ENCODE results near the gene MED12L. TPM values are rescaled to one million over a fixed set of nuclear protein-coding genes. Genes with fewer than 3 reads are reported as not detected.

The MED12L gene
- total and polyA plus RNA-seq, 9 of the 15 experiments (the other 6 are each of a cell fraction or from before 2014, with no cell fraction given): not detected

DNA sequence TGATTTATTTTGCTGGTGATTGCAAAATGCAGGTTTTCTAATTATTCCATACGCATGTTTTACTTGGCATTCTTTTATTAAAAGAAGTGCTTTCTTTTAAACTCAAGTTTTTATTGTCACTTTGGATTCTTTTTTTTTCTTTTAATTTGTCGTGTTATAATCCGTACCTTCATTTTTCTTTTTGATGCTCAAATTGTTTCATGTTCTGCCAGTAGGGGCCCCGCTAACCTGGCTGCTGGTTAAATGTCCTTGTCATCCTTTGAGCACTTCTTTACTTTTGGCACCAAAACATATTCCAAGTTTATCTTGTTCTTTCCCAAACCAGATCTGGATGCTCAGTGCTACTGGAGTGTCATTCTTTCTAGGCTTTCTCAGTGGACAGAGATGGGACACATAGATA, 31.6 kb downstream of the MED12L start:
- no peaks in the 10 kb centered on the region for H3K79me2 ChIP-seq (ENCODE audit: control insufficient read depth, insufficient read depth, low read length)
- no peak overlapping the region for H3K27ac ChIP-seq (ENCODE audit: extremely low read depth, low read depth, low read length)
- in situ Hi-C loops (cut with MboI) (no loop called here), intact Hi-C loops (cut with micrococcal nuclease) (no loop called here)
- H3K4me2 ChIP-seq (ENCODE audit: insufficient read depth, low read length): no peak overlapping the region
- no peak overlapping the region for H3K9ac ChIP-seq (ENCODE audit: insufficient read depth in 1 of 2, low read depth in 2 of 2, low read length in 2 of 2)
- H4K20me1 ChIP-seq (replicated peaks; ENCODE audit: control insufficient read depth, insufficient read depth, low read length): no peaks in the 10 kb centered on the region
- H3K27me3 ChIP-seq (ENCODE audit: control insufficient read depth in 2 of 2, insufficient read depth in 2 of 2, low read length in 2 of 2): peaks cover 0 to 4% of the 10 kb centered on the region in 2 experiments; a peak in 2 of 5 replicates
- no peak overlapping the region for H3K4me3 ChIP-seq
- CTCF ChIA-PET (ENCODE audit: low intra/inter-chr PET ratio): no interaction called here
- H3K9me1 ChIP-seq (ENCODE audit: control insufficient read depth, insufficient read depth, low read length): no peaks in the 10 kb centered on the region
- 2% methylated on average over 4 of the region's 4 CpGs for WGBS (ENCODE audit: insufficient coverage, low coverage, missing lambda C conversion rate)
- H3K9me3 ChIP-seq (replicated peaks; ENCODE audit: control insufficient read depth, insufficient read depth, low read depth, low read length): no peaks in the 10 kb centered on the region
- ATAC-seq (no peak), FAIRE-seq (peak; percentile 49), DNase-seq (ENCODE audit: extremely low read depth in 1 of 4, low spot score in 3 of 4) (no peak)
- no peaks in the 10 kb centered on the region; a peak in 1 of 5 replicates for H3K4me1 ChIP-seq (replicated peaks in 1 of 2; ENCODE audit: control insufficient read depth in 2 of 2, insufficient read depth in 2 of 2, low read length in 2 of 2)
- no peaks in the 10 kb centered on the region for H3K36me3 ChIP-seq (ENCODE audit: control insufficient read depth, insufficient read depth, low read length)
- TF ChIP-seq, protein P1, sequence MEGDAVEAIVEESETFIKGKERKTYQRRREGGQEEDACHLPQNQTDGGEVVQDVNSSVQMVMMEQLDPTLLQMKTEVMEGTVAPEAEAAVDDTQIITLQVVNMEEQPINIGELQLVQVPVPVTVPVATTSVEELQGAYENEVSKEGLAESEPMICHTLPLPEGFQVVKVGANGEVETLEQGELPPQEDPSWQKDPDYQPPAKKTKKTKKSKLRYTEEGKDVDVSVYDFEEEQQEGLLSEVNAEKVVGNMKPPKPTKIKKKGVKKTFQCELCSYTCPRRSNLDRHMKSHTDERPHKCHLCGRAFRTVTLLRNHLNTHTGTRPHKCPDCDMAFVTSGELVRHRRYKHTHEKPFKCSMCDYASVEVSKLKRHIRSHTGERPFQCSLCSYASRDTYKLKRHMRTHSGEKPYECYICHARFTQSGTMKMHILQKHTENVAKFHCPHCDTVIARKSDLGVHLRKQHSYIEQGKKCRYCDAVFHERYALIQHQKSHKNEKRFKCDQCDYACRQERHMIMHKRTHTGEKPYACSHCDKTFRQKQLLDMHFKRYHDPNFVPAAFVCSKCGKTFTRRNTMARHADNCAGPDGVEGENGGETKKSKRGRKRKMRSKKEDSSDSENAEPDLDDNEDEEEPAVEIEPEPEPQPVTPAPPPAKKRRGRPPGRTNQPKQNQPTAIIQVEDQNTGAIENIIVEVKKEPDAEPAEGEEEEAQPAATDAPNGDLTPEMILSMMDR (IDR thresholded peaks at IDR 0.05 in 2 of 3, conservative IDR thresholded peaks at IDR 0.05 in 1 of 3; ENCODE audit: insufficient read depth in 2 of 3, low read depth in 1 of 3, low read length in 3 of 3): peak in 2 of 3 experiments; percentile 9 to 10; a peak in 1 of 6 replicates
- no peak for TF ChIP-seq YY1 (IDR thresholded peaks at IDR 0.05; ENCODE audit: borderline replicate concordance in 1 of 3, control insufficient read depth in 1 of 3, extremely low read depth in 1 of 3, insufficient read depth in 3 of 3, insufficient read length in 1 of 3, insufficient replicate concordance in 2 of 3, low read depth in 1 of 3, low read length in 2 of 3)
- no TSS peak for BruUV-seq (replicated peaks)
- POLR2A ChIA-PET: no interaction called here
- no peak overlapping the region for H2AFZ ChIP-seq (ENCODE audit: low read depth, low read length)

DNA sequence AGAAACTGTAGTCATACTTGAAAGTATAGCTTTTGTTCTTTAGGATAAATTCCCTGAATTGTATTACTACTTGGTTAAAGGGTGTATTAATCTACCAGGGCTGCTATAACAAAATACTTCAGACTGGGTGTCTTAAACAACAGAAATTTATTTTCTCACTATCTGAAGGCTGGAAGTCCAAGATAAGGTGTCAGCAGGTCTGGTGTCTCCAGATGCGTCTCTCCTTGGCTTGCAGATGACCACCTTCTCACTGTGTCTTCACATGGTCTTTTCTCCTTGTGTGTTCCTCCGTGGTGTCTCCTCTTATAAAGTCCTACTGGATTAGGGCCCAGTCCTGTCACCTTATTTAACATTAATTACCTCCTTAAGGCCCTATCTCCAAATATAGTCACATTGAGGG, 33.7 kb downstream of the MED12L start:
- in situ Hi-C loops (cut with MboI): no loop called here
- CTCF ChIA-PET (ENCODE audit: low intra/inter-chr PET ratio): no interaction called here
- peaks cover 0 to 4% of the 10 kb centered on the region in 2 experiments; a peak in 1 of 5 replicates for H3K27me3 ChIP-seq (ENCODE audit: control insufficient read depth in 2 of 2, insufficient read depth in 2 of 2, low read length in 2 of 2)
- H3K4me2 ChIP-seq (ENCODE audit: insufficient read depth, low read length): no peak overlapping the region
- FAIRE-seq: no peak
- POLR2A ChIA-PET: no interaction called here
- H3K9me3 ChIP-seq (replicated peaks; ENCODE audit: control insufficient read depth, insufficient read depth, low read depth, low read length): no peaks in the 10 kb centered on the region
- no peak overlapping the region for H2AFZ ChIP-seq (ENCODE audit: low read depth, low read length)
- H3K4me3 ChIP-seq: no peak overlapping the region
- ATAC-seq: no peak
- intact Hi-C loops (cut with micrococcal nuclease): no loop called here
- no peaks in the 10 kb centered on the region for H3K9me1 ChIP-seq (ENCODE audit: control insufficient read depth, insufficient read depth, low read length)
- H3K4me1 ChIP-seq (replicated peaks in 1 of 2; ENCODE audit: control insufficient read depth in 2 of 2, insufficient read depth in 2 of 2, low read length in 2 of 2): no peaks in the 10 kb centered on the region; a peak in 1 of 5 replicates
- H3K27ac ChIP-seq (ENCODE audit: extremely low read depth, low read depth, low read length): no peak overlapping the region
- no TSS peak for BruUV-seq (replicated peaks)
- H3K36me3 ChIP-seq (ENCODE audit: control insufficient read depth, insufficient read depth, low read length): no peaks in the 10 kb centered on the region
- no peaks in the 10 kb centered on the region for H3K79me2 ChIP-seq (ENCODE audit: control insufficient read depth, insufficient read depth, low read length)
- H3K9ac ChIP-seq (ENCODE audit: insufficient read depth in 1 of 2, low read depth in 2 of 2, low read length in 2 of 2): no peak overlapping the region
- peak; percentile 38; the same call in 1 of the 2 replicates for TF ChIP-seq ARID1B (IDR thresholded peaks at IDR 0.05)
- TF ChIP-seq CBFA2T3 (IDR thresholded peaks at IDR 0.05): peak; percentile 49; the same call in 1 of the 2 replicates
- no peak for TF ChIP-seq KLF1 (tag; IDR thresholded peaks at IDR 0.05)
- TF ChIP-seq NCOR1 (IDR thresholded peaks at IDR 0.05): peak; percentile 30; the same call in 1 of the 2 replicates
- peak; percentile 64 for TF ChIP-seq TAL1 (IDR thresholded peaks at IDR 0.05)
- WGBS (ENCODE audit: insufficient coverage, low coverage, missing lambda C conversion rate): 0% methylated on average over 2 of the region's 2 CpGs
- DNase-seq (ENCODE audit: extremely low read depth in 1 of 4, low spot score in 3 of 4): peak in 1 of 4 experiments; percentile 24
- H4K20me1 ChIP-seq (replicated peaks; ENCODE audit: control insufficient read depth, insufficient read depth, low read length): no peaks in the 10 kb centered on the region

Data from K562 (cell line).